PC-3 (cell line): ENCODE results near the gene PLAGL1.

Source experiments
- CTCF ChIP-seq: fragments of 300-600 bp; sonication (generic); conservative IDR thresholded peaks from 2 replicates; pipeline ENCODE4 v1.5.1; 2017; ENCODE audit warnings: antibody characterized with exemption, low read depth, mild to moderate bottlenecking, low read length
- EZH2 ChIP-seq: fragments of 300-600 bp; sonication (generic); IDR thresholded peaks from one replicate; pipeline ENCODE4 v1.6.1; 2017; ENCODE audit warnings: antibody characterized with exemption, mild to moderate bottlenecking, low read length; ENCODE audit not compliant: unreplicated experiment
- EZH2phosphoT487 ChIP-seq: fragments of 300-600 bp; sonication (generic); IDR thresholded peaks from 2 replicates; pipeline ENCODE4 v1.6.1; 2018; ENCODE audit warnings: mild to moderate bottlenecking, antibody characterized with exemption, low read length, borderline replicate concordance

- TF ChIP-seq CTCF (no peak), EZH2 (no peak), EZH2phosphoT487 (no peak)
These were observed 54.9 kb downstream of the PLAGL1 start for GRCh38 chr6:143952947-143953701.
